Ovary (tissue), 3 donors: ENCODE data around the gene CPNE1.

ENCODE experiments used
- CTCF ChIP-seq, 3 donors: fragments of 450-650 bp in 2 of 3; fragments of 200-600 bp in 1 of 3; IDR thresholded peaks; one replicate each; pipeline versions ENCODE4 v1.5.1 to v1.8.0; 2016 to 2022; ENCODE audit warnings: antibody characterized with exemption in 3 of 3, mild to moderate bottlenecking in 1 of 3
- POLR2A ChIP-seq: fragments of 450-650 bp; IDR thresholded peaks from one replicate; pipeline ENCODE4 v1.6.1; 2017; ENCODE audit warnings: antibody characterized with exemption, mild to moderate bottlenecking, moderate library complexity
- donor health status: DM: no; HTN: no; CAD: no.

GRCh38 chr20:35664466-35665206 is at the start of gene CPNE1, which contains the start of gene RBM12:
- TF ChIP-seq CTCF (IDR thresholded peaks at IDR 0.05) (peak in 2 of 3 donors; percentile 5 to 16), POLR2A (peak; percentile 99)
